ENCODE results near the gene NKTR.

NKTR gene

GRCh38 chr3:42696356-42697288 is 96.1 kb downstream of the NKTR start:
- peak; percentile 24 for DNase-seq (ENCODE audit: low spot score)

DNA sequence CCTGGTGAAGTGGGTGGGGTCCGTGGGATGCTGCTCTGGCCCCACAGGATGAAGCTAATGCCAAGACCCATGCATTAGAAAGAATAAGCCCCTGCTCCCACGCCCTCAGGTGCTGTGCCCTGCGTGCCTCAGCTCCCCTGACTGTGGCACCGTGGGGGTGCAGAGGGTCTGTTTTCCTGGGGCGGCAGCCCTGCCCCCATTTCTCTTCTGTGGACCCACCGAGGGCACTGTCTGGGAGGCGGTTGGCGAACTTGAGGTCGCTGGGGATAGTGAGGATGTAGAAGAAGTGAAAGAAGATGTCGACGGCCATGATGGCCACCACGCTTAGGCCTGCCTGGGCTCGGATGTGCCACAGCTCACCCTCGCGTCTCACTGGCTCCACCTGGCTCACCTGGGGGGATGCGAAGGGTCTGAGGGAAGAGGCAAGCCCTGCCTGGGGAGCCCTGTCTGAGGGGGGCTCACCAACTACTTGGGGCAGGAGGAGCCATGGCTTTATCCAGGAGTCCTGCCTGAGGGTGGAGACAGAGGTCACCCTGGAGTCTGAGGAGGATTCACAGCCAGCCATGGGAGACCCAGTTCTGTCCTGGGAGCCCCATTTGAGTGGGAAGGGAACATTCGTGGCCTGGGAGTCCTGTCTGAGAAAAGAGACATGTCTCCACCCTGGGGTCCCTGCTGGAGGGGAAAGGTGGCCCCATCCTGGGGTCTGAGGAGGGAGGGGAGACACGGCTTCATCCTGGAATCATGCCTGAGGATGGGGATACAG is 97.0 kb downstream of the NKTR start:
- peak; percentile 25 for DNase-seq (ENCODE audit: low spot score)
